ENCODE results near the gene ZNF185. TPM values are rescaled to one million over a fixed set of nuclear protein-coding genes. Genes with fewer than 3 reads are reported as not detected.
A peak's percentile ranks its signal among the peaks of the same experiment; 100 is the strongest.

Gene ZNF185
- total RNA-seq (1 to 10 TPM; 2.0 to 2.2 TPM), polyA plus RNA-seq (1 to 10 TPM; 2.7 to 2.9 TPM)

DNA sequence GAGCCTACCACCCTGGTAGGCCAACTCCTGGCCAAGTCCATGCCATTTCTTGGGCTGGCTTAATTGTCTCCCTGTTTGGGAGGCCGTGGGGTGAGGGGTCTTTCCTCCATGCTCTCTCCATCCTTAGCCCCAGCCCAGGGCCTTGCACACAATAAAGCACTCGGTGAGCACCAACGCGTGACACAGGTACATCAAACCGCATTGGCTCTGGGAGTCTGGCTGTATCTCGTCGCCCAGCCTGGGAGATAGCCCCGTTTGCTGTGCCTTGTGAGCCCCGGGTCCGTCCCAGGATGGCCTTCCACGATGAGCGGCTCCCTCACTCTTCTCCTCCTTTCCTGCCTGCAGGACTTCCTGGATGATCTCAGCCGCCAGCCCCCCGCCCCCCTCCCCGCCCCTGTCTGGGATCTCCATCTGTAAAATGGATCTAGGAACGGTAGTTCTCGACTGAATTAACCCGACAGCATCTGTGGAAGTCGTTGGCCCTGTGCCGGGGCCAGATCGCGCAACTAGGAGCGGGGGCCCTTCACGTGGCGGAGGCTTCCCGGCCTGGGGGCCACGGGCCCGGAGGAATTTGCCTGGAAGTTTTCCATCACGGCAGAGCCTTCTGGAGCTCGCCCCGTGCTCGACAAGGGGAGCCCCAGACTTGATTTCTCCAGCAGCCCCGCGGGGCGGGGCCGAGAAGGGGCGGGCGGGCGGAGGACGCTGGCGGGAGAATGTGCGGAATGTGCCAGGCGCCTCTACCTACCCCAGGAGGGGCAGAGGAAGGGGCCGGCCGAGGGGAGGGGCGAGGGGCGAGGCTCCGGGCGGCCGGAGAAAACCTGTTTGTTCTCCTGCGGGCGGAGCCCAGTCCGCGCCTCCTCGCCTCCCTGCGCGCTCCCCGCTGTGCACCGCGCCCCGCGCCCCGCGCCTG, at the start of gene ZNF185:
ZNF185 (plus strand) TSS at position 846 of the 910 bp plus-strand sequence. CDS start 16,423 bp downstream, outside the sequence.
- H3K36me3 Mint-ChIP-seq = no peaks in the 10 kb centered on the region
- Histone ChIP-seq H3K9me3 (ENCODE audit: control insufficient read depth in 1 of 2, low read length in 2 of 2) (no peaks in the 10 kb centered on the region), H3K27ac (ENCODE audit: low read depth, low read length) (no peak within 1 kb of the TSS), H3K36me3 (ENCODE audit: insufficient read depth, low read length) (no peaks in the 10 kb centered on the region), H3K4me3 (ENCODE audit: low read length in 2 of 2) (no peak within 1 kb of the TSS), H3K27me3 (ENCODE audit: insufficient read depth, low read length) (no peaks in the 10 kb centered on the region), H3K4me1 (ENCODE audit: insufficient read depth, low read length) (no peaks in the 10 kb centered on the region)
- intact Hi-C loops (cut with micrococcal nuclease) = no loop called here
- POLR2A ChIA-PET (ENCODE audit: partially characterized antibody) = no interaction called here
- H3K4me3 Mint-ChIP-seq = peak within 1 kb of the TSS in 4 of 8 donors; percentile 15 to 63 (median 23)
- no peaks in the 10 kb centered on the region for H3K9me3 Mint-ChIP-seq
- peaks cover 11 to 18% of the 10 kb centered on the region in 2 donors for H3K27me3 Mint-ChIP-seq
- no peak within 1 kb of the TSS for H3K27ac Mint-ChIP-seq
- CTCF ChIA-PET (ENCODE audit: partially characterized antibody) = no interaction called here
- H3K4me1 Mint-ChIP-seq = peaks cover 0 to 5% (median under 1%) of the 10 kb centered on the region in 4 donors
- DNase-seq = no peak

GRCh38 chrX:152850465-152850864, 47.4 kb upstream of the ZNF185 start:
- no peaks in the 10 kb centered on the region for H3K9me3 Mint-ChIP-seq
- H3K36me3 Mint-ChIP-seq = peaks cover 12 to 41% of the 10 kb centered on the region in 2 donors
- peaks cover 0 to 3% (median 0%) of the 10 kb centered on the region in 4 donors for H3K4me1 Mint-ChIP-seq
- Histone ChIP-seq H3K4me1 (ENCODE audit: insufficient read depth, low read length) (no peaks in the 10 kb centered on the region), H3K9me3 (ENCODE audit: control insufficient read depth in 1 of 2, low read length in 2 of 2) (no peaks in the 10 kb centered on the region), H3K4me3 (ENCODE audit: low read length in 2 of 2) (no peak overlapping the region), H3K27me3 (ENCODE audit: insufficient read depth, low read length) (no peaks in the 10 kb centered on the region), H3K36me3 (ENCODE audit: insufficient read depth, low read length) (peaks cover 5% of the 10 kb centered on the region), H3K27ac (ENCODE audit: low read depth, low read length) (no peak overlapping the region)
- no peak overlapping the region for H3K4me3 Mint-ChIP-seq
- intact Hi-C loops (cut with micrococcal nuclease) = no loop called here
- POLR2A ChIA-PET (ENCODE audit: partially characterized antibody) = no interaction called here
- no peak for DNase-seq
- CTCF ChIA-PET (ENCODE audit: partially characterized antibody) = no interaction called here
- no peaks in the 10 kb centered on the region for H3K27me3 Mint-ChIP-seq
- H3K27ac Mint-ChIP-seq = no peak overlapping the region

GRCh38 chrX:152853986-152854385, 43.9 kb upstream of the ZNF185 start:
- Histone ChIP-seq H3K36me3 (ENCODE audit: insufficient read depth, low read length) (peaks cover 5% of the 10 kb centered on the region), H3K4me3 (ENCODE audit: low read length in 2 of 2) (no peak overlapping the region), H3K9me3 (ENCODE audit: control insufficient read depth in 1 of 2, low read length in 2 of 2) (no peaks in the 10 kb centered on the region), H3K4me1 (ENCODE audit: insufficient read depth, low read length) (no peaks in the 10 kb centered on the region), H3K27me3 (ENCODE audit: insufficient read depth, low read length) (no peaks in the 10 kb centered on the region), H3K27ac (ENCODE audit: low read depth, low read length) (no peak overlapping the region)
- DNase-seq = no peak
- intact Hi-C loops (cut with micrococcal nuclease) = no loop called here
- POLR2A ChIA-PET (ENCODE audit: partially characterized antibody) = no interaction called here
- H3K27ac Mint-ChIP-seq = no peak overlapping the region
- H3K36me3 Mint-ChIP-seq = peaks cover 12 to 41% of the 10 kb centered on the region in 2 donors
- H3K4me1 Mint-ChIP-seq = peaks cover 0 to 3% (median 0%) of the 10 kb centered on the region in 4 donors
- no peak overlapping the region for H3K4me3 Mint-ChIP-seq
- H3K27me3 Mint-ChIP-seq = no peaks in the 10 kb centered on the region
- H3K9me3 Mint-ChIP-seq = no peaks in the 10 kb centered on the region
- CTCF ChIA-PET (ENCODE audit: partially characterized antibody) = no interaction called here

DNA sequence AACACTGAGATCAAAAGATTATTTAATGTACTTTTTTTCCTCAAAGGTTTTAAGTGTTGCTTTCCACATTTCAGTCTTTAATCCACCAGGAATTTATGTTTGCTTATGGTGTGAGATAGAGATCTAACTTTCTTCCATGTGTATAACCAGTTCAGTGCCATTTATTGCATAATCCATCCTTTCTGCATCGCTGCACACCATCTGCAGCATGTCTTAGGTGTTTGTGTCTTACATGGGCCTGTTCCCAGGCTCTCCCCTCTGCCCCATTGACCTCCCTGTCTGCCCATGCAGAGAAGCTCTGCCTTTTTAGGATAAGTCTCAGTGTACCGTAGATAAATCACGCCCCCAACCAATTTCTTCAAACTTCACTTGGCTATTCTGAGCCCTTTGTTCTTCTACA, 36.8 kb upstream of the ZNF185 start:
- Histone ChIP-seq H3K27me3 (ENCODE audit: insufficient read depth, low read length) (no peaks in the 10 kb centered on the region), H3K4me1 (ENCODE audit: insufficient read depth, low read length) (no peaks in the 10 kb centered on the region), H3K9me3 (ENCODE audit: control insufficient read depth in 1 of 2, low read length in 2 of 2) (no peaks in the 10 kb centered on the region), H3K36me3 (ENCODE audit: insufficient read depth, low read length) (no peaks in the 10 kb centered on the region), H3K27ac (ENCODE audit: low read depth, low read length) (no peak overlapping the region), H3K4me3 (ENCODE audit: low read length in 2 of 2) (no peak overlapping the region)
- CTCF ChIA-PET (ENCODE audit: partially characterized antibody) = no interaction called here
- Mint-ChIP-seq H3K4me3 (no peak overlapping the region), H3K27me3 (no peaks in the 10 kb centered on the region), H3K36me3 (peaks cover 9 to 42% of the 10 kb centered on the region in 2 donors), H3K27ac (no peak overlapping the region), H3K4me1 (no peaks in the 10 kb centered on the region), H3K9me3 (peaks cover 0 to 2% (median 0%) of the 10 kb centered on the region in 8 donors)
- POLR2A ChIA-PET (ENCODE audit: partially characterized antibody) = no interaction called here
- DNase-seq = no peak
- intact Hi-C loops (cut with micrococcal nuclease) = no loop called here

DNA sequence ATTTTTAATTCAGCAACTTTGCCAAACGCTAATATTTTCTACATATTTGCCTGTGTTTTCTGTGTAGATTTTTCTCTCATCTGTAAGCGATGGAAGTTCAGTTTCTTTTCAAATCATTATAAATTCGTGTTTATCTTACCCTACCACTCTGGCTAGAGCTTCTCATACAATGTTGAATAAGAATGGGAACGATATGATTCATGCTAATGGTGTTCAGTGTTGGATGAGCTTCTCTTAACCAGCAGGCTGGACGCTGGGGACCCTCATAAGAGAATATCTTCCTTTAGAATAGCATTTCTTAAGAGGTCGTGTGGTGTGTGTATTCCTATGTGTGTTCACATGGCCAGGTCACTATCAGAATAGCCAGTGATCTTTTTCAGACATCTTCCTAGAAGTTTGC, 36.0 kb upstream of the ZNF185 start:
- ChIA-PET POLR2A (ENCODE audit: partially characterized antibody) (no interaction called here), CTCF (ENCODE audit: partially characterized antibody) (no interaction called here)
- Histone ChIP-seq H3K36me3 (ENCODE audit: insufficient read depth, low read length) (no peaks in the 10 kb centered on the region), H3K27me3 (ENCODE audit: insufficient read depth, low read length) (no peaks in the 10 kb centered on the region), H3K4me1 (ENCODE audit: insufficient read depth, low read length) (no peaks in the 10 kb centered on the region), H3K9me3 (ENCODE audit: control insufficient read depth in 1 of 2, low read length in 2 of 2) (no peaks in the 10 kb centered on the region), H3K4me3 (ENCODE audit: low read length in 2 of 2) (no peak overlapping the region), H3K27ac (ENCODE audit: low read depth, low read length) (no peak overlapping the region)
- H3K4me1 Mint-ChIP-seq = no peaks in the 10 kb centered on the region
- no peaks in the 10 kb centered on the region for H3K27me3 Mint-ChIP-seq
- H3K27ac Mint-ChIP-seq = no peak overlapping the region
- no peak for DNase-seq
- H3K9me3 Mint-ChIP-seq = peaks cover 0 to 2% (median 0%) of the 10 kb centered on the region in 8 donors
- intact Hi-C loops (cut with micrococcal nuclease) = no loop called here
- H3K36me3 Mint-ChIP-seq = peaks cover 9 to 44% of the 10 kb centered on the region in 2 donors
- no peak overlapping the region for H3K4me3 Mint-ChIP-seq

GRCh38 chrX:152865232-152865920, 32.5 kb upstream of the ZNF185 start:
- no peaks in the 10 kb centered on the region for H3K4me1 ChIP-seq (ENCODE audit: insufficient read depth, low read length)
- DNase-seq = no peak
- no peak overlapping the region for H3K27ac Mint-ChIP-seq
- no peaks in the 10 kb centered on the region for H3K36me3 ChIP-seq (ENCODE audit: insufficient read depth, low read length)
- no peaks in the 10 kb centered on the region for H3K4me1 Mint-ChIP-seq
- H3K9me3 Mint-ChIP-seq = peaks cover 0 to 2% (median 0%) of the 10 kb centered on the region in 8 donors
- no peaks in the 10 kb centered on the region for H3K9me3 ChIP-seq (ENCODE audit: control insufficient read depth in 1 of 2, low read length in 2 of 2)
- H3K4me3 Mint-ChIP-seq = no peak overlapping the region
- intact Hi-C loops (cut with micrococcal nuclease) = no loop called here
- no peaks in the 10 kb centered on the region for H3K27me3 ChIP-seq (ENCODE audit: insufficient read depth, low read length)
- ChIA-PET POLR2A (ENCODE audit: partially characterized antibody) (no interaction called here), CTCF (ENCODE audit: partially characterized antibody) (no interaction called here)
- no peaks in the 10 kb centered on the region for H3K27me3 Mint-ChIP-seq
- H3K4me3 ChIP-seq (ENCODE audit: low read length in 2 of 2) = no peak overlapping the region
- H3K27ac ChIP-seq (ENCODE audit: low read depth, low read length) = no peak overlapping the region
- H3K36me3 Mint-ChIP-seq = peaks cover 17 to 49% of the 10 kb centered on the region in 2 donors

DNA sequence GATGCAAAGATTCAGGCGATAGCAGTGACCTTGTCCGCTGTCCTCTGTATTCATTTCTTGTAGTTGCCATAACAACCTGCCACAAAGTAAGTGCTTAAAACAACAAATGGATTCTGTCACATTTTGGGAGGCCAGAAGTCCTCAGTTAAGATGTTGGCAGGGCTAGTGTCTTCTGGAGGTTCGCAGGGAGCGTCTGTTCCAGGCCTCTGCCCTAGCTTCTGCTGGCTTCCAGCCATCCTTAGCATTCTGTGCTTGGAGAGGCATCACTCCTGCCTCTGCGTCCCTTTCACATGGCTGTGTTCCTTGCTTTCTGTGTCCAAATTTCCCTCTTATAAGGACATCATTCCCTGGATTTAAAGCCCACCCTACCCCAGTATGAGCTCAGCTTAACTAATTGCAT, 31.5 kb upstream of the ZNF185 start:
- Histone ChIP-seq H3K27me3 (ENCODE audit: insufficient read depth, low read length) (no peaks in the 10 kb centered on the region), H3K9me3 (ENCODE audit: control insufficient read depth in 1 of 2, low read length in 2 of 2) (no peaks in the 10 kb centered on the region), H3K4me1 (ENCODE audit: insufficient read depth, low read length) (no peaks in the 10 kb centered on the region), H3K27ac (ENCODE audit: low read depth, low read length) (no peak overlapping the region), H3K36me3 (ENCODE audit: insufficient read depth, low read length) (no peaks in the 10 kb centered on the region), H3K4me3 (ENCODE audit: low read length in 2 of 2) (no peak overlapping the region)
- CTCF ChIA-PET (ENCODE audit: partially characterized antibody) = no interaction called here
- Mint-ChIP-seq H3K4me1 (no peaks in the 10 kb centered on the region), H3K27me3 (no peaks in the 10 kb centered on the region), H3K36me3 (peaks cover 18 to 41% of the 10 kb centered on the region in 2 donors), H3K4me3 (no peak overlapping the region), H3K9me3 (peaks cover 0 to 2% (median 0%) of the 10 kb centered on the region in 8 donors), H3K27ac (peak overlapping the region in 1 of 7 donors; percentile 18)
- POLR2A ChIA-PET (ENCODE audit: partially characterized antibody) = no interaction called here
- DNase-seq = no peak
- intact Hi-C loops (cut with micrococcal nuclease) = no loop called here

Measured in CD4-positive, alpha-beta memory T cell (primary cell).